SK-N-SH (cell line): ENCODE results near the gene IRF2BP2.

ENCODE experiments used
- CTCF ChIP-seq: fragments of 200-600 bp; sonication (generic); IDR thresholded peaks from 2 replicates; pipeline ENCODE4 v1.6.1; 2017; ENCODE audit warnings: antibody characterized with exemption, mild to moderate bottlenecking, moderate library complexity
- EZH2phosphoT487 ChIP-seq: fragments of 200-600 bp; sonication (generic); IDR thresholded peaks from 2 replicates; pipeline ENCODE4 v1.6.1; 2017; ENCODE audit warnings: low read depth, mixed run types, mild to moderate bottlenecking, antibody characterized with exemption, moderate library complexity, borderline replicate concordance
- IRF3 ChIP-seq: fragments of 150-350 bp; IDR thresholded peaks from 2 replicates; pipeline ENCODE4 v1.6.1; 2016; ENCODE audit warnings: mild to moderate bottlenecking, low read depth, low read length
- MXI1 ChIP-seq: IDR thresholded peaks from 2 replicates; pipeline ENCODE4 v1.6.1; 2012; ENCODE audit warnings: mild to moderate bottlenecking, low read depth, low read length, improper control_type of control experiment
- NFIC ChIP-seq: IDR thresholded peaks from 2 replicates; pipeline ENCODE4 v1.4.0; 2012; ENCODE audit warnings: borderline replicate concordance
- POLR2AphosphoS5 ChIP-seq: IDR thresholded peaks from 2 replicates; pipeline ENCODE4 v1.6.1; 2012; ENCODE audit warnings: low read depth, low read length
- RCOR1 ChIP-seq: fragments of 150-350 bp; IDR thresholded peaks from 2 replicates; pipeline ENCODE4 v1.6.1; 2017; ENCODE audit warnings: antibody characterized with exemption, low read length
- REST ChIP-seq: IDR thresholded peaks from 2 replicates; pipeline ENCODE4 v1.6.1; 2012; ENCODE audit warnings: mild to moderate bottlenecking, low read depth, low read length, moderate library complexity
- RFX5 ChIP-seq: IDR thresholded peaks from 2 replicates; pipeline ENCODE4 v1.6.1; 2012; ENCODE audit warnings: mild to moderate bottlenecking, improper control_type of control experiment, low read length
- SMC3 ChIP-seq: IDR thresholded peaks from 2 replicates; pipeline ENCODE4 v1.6.1; 2012; ENCODE audit warnings: low read depth, low read length, improper control_type of control experiment
- TAF1 ChIP-seq: IDR thresholded peaks from 2 replicates; pipeline ENCODE4 v1.6.1; 2012; ENCODE audit warnings: low read depth, mild to moderate bottlenecking, low read length, moderate library complexity, borderline replicate concordance
- USF1 ChIP-seq: IDR thresholded peaks from 2 replicates; pipeline ENCODE4 v1.4.0; 2012; ENCODE audit warnings: low read depth, borderline replicate concordance
- ZBTB33 ChIP-seq: IDR thresholded peaks from 2 replicates; pipeline ENCODE4 v1.4.0; 2012; ENCODE audit warnings: low read depth, borderline replicate concordance

- TF ChIP-seq IRF3 = no peak
- TF ChIP-seq RCOR1 = no peak
- no peak for TF ChIP-seq TAF1
- TF ChIP-seq SMC3 = no peak
- no peak for TF ChIP-seq NFIC
- no peak for TF ChIP-seq EZH2phosphoT487
- TF ChIP-seq REST = no peak
- TF ChIP-seq POLR2AphosphoS5 = no peak
- no peak for TF ChIP-seq CTCF
- TF ChIP-seq ZBTB33 = no peak
- TF ChIP-seq USF1 = no peak
- no peak for TF ChIP-seq RFX5
- TF ChIP-seq MXI1 = no peak
Observed at GRCh38 chr1:234568345-234568744, 41.6 kb downstream of the IRF2BP2 start.
